HG03139 (cell line): Measurements from ENCODE around the gene COPS3.
"Not testable (repeated sequence)": the region's sequence is repeated elsewhere in the genome, so short reads cannot be mapped to it uniquely, and the experiment has no call there.

Experiments
- ATAC-seq: cut with Tn5 transposase; IDR thresholded peaks from one replicate; pipeline ENCODE4 v1.9.1; 2021; ENCODE audit not compliant: unreplicated experiment

COPS3 gene

DNA sequence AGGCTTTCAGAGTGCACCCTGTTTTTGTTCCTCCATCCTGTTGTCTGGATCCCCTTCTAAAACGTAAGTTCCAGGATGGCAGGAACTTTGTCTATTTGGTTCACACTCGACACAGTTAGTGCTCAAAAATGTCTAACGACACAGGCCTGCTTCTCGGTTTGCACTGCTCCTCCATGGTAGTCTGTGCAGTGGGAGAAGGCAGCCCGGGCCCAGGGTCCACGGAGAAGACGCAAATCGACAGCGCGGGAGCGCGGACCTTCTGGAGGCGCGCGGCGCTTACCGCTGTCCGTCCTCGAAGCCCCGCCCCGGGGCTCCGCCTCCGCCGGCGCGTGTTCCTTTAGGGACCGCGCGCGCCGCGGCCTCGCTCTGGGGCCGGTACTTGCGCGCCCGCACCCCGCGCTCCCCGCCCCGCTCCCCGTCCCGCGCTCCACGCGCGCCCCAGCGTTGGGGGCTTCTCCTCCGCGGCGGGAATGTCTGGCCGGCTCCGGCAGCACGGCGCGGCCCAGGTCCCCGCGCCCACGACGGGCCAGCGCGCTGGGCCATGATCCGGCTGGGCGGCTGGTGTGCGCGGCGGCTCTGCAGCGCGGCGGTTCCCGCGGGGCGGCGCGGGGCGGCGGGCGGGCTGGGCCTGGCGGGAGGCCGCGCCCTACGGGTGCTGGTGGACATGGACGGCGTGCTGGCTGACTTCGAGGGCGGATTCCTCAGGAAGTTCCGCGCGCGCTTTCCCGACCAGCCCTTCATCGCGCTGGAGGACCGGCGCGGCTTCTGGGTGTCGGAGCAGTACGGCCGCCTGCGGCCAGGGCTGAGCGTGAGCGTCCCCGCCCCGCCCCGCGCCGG lies 22.2 kb upstream of the COPS3 start, which contains the start of gene NT5M:
TSS of gene NT5M (plus strand) at position 364 of the 837 bp plus-strand sequence. CDS start at position 542, 178 bp downstream.
- no peak for ATAC-seq

DNA sequence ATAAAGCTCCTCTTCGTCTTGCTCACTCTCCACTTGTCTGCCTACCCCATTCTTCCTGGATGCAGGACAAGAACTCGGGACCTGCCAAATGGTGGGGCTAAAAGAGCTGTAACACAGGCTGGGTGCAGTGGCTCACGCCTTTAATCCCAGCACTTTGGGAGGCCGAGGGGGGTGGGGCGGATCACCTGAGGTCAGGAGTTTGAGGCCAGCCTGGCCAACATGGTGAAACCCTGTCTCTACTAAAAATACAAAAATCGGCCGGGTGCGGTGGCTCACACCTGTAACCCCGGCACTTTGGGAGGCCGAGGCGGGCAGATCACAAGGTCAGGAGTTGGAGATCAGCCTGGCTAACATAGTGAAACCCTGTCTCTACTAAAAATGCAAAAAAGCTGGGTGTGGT lies 20.6 kb upstream of the COPS3 start:
- not testable (repeated sequence) for ATAC-seq

DNA sequence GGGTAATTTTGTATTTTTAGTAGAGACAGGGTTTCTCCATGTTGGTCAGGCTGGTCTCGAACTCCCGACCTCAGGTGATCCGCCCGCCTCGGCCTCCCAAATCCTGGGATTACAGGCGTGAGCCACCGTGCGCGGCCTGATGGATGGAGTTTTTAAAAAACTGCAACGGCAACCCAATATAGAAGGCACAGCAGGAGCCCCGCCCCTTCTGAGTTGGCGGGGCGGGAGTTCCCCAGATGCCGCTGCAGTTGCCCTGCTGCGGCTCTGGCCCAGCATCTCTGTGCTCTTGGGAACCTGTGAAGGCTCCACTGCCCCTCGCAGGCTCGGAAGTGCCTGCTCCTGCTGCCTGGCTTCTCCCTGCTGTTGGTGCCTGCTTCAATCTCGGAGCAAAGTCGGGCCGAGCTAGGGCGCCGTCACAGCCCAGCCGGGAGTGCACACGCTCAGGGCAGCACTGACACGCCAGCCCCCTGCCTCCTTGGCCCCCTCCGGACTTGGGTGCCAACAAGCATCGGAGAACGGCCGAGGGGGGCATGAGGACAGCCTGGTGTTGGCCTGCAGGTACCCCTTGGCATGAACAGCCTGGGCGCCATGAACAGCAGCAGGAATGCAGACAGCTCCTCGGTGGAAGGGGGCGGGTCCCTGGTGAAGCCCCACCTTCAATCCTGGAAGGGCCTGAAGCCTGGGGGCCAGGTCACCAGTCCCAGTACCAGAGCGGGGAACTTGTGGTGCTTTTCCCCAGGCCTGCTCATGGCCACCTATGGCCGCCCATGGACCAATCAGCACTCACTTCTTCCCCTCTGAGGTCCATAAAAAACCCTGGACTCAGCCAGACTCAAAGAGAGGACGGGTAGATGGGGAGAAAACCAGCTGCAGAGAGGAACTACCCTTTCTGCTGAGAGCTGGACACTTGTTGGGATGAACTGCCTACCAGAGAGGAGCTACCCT lies 19.9 kb upstream of the COPS3 start:
- ATAC-seq = no peak

DNA sequence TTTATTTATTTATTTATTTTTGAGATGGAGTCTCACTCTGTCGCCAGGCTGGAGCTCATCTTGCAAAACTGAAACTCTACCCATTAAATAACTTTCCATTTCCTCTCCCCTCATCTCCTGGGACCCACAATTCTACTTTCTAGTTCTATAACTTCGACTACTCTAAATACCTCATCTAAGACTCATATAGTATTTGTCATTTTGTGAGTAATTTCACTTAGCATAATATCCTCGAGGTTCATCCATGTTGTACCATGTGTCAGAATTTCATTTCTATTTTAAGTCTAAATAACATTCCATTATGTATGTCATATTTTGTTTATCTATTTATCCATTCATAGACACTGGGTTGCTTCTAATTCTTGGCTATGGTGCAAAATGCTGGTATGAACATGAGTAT lies 17.1 kb upstream of the COPS3 start:
- ATAC-seq = no peak

DNA sequence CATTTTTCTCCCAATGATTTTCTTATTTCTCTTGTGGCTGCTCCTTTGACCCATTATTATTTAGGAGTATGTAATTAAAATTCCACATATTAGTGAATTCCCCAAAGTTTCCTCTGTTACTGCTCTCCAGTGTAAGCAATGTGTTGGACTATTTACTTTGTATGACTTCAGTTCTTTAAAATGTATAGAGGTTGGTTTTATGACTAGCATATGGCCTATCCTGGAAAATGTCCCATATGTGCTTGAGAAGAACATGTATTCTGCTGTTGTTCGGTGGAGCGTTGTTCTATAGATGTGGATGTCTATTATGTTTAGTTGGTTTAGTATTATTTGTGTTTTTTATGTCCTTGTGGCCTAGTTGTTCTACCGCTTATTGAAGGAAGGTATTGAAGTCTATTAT lies 16.2 kb upstream of the COPS3 start:
- no peak for ATAC-seq

DNA sequence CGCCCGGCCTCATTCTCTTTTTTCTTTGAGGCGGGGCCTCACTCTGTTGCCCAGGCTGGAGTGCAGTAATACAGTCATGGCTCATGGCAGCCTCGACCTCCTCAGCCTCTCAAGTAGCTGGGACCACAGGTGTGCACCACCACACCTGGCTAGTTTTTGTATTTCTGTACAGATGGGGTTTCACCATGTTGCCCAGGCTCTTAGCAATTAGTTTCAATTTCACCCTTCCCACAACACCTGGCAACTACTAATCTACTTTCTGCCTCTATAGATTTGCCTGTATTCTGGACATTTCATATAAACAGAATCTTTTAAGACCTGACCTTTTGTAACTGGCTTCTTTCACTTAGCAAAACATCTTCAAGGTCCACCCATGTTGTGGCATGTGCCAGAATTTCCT lies 14.1 kb upstream of the COPS3 start:
- ATAC-seq = no peak

DNA sequence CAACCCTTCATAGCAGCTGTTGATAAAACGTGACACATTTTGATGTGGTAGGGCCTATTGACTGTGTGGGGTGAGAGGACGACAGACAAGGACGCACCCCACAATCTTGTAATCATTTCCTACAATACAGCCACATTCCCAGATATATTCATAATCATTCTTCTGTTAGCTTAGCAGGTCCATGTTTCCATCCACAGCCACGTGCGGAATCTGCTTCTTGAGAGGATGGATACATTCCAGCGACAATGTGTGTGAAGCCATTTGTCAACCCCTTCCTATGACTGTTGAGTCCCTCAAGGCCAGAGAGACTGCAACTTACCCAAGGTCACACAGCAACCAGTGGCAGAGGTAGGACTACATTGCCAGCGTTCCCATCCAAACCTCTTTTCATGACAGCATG lies 8.7 kb upstream of the COPS3 start:
- no peak for ATAC-seq

DNA sequence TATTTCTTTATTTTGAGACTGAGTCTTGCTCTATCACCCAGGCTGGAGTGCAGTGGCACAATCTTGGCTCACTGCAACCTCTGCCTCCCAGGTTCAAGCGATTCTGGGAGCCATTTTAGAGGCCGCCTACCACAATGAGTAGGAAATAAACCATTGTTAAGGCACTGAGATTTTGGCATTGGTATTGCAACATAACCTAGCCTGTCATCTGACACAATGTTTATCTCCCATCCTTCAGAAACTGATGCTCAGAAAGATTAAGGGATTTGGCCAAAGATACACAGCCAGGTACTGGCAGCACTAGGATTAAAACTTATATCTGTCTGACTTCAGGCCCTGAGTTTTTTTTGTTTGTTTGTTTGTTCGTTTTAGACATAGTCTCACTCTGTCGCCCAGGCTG lies 8.0 kb upstream of the COPS3 start:
- no peak for ATAC-seq

DNA sequence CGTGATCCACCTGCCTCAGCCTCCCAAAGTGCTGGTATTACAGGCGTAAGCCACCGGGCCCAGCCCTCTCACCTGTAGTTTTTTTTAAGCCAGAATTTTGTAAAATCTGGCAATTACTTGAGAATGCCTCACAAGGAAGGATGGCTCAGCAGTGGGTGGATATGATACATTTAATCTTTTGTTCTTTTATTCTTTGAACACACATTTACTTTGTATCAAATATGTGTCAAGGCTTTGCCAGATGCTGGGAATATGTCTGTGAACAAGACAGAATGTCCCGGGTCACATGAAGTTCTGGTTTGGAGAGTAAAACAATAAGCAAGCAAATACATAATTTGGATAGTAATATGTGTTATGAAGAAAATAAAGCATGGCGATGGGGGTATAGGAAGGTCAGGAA lies 4.9 kb upstream of the COPS3 start:
- ATAC-seq = no peak

DNA sequence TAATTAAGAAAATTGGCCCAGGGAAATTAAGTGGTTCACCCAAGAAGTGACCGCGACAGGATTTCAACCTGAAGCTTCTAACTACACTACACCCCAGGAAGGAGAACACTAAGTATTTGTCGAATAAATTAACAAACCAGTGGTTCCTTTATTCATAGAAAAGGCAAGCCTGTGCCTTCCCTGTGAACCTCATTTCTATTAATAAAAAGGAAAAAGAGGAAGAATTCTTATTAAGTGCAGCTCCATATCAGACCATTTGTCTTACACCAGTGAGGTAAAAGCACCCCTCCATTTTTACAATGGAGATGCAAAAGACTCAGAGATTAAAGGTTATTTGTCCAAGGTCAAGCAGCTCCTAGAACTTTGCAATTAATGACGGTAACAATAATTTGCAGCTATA lies 1.7 kb downstream of the COPS3 start:
- no peak for ATAC-seq

DNA sequence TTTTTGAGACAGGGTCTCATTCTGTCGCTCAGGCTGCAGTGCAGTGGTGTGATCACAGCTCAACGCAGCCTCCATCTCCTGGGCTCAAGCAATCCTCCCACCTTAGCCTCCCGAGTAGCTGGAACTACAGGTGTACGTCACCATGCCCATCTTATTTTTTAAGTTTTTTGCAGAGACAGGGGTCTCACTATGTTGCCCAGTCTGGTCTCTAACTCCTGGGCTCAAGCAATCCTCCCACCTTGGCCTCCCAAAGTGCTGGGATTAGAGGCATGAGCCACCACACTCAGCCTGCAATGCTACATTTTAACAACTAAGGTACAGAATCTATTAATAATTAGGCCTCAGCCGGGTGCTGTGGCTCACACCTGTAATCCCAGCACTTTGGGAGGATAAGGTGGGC lies 3.6 kb downstream of the COPS3 start:
- not testable (repeated sequence) for ATAC-seq

DNA sequence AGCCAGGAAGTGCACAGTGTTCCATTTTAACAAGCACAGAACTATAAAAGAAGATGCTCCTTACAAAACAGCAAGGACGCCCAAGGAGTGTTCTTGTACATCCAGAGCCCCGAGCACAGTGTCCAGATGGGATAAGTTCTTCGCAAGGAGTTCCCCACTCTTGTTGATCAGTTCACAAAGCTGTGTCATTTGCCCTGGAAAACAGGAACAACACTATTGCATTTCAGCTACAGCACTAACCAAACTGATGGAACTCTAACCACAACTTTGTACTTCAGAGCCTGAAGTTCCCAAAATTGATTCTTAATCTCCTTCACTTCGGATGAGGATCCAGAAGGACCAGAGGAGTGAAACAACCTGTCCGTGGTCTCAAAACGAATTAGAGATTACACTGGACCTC lies 5.1 kb downstream of the COPS3 start:
- no peak for ATAC-seq

DNA sequence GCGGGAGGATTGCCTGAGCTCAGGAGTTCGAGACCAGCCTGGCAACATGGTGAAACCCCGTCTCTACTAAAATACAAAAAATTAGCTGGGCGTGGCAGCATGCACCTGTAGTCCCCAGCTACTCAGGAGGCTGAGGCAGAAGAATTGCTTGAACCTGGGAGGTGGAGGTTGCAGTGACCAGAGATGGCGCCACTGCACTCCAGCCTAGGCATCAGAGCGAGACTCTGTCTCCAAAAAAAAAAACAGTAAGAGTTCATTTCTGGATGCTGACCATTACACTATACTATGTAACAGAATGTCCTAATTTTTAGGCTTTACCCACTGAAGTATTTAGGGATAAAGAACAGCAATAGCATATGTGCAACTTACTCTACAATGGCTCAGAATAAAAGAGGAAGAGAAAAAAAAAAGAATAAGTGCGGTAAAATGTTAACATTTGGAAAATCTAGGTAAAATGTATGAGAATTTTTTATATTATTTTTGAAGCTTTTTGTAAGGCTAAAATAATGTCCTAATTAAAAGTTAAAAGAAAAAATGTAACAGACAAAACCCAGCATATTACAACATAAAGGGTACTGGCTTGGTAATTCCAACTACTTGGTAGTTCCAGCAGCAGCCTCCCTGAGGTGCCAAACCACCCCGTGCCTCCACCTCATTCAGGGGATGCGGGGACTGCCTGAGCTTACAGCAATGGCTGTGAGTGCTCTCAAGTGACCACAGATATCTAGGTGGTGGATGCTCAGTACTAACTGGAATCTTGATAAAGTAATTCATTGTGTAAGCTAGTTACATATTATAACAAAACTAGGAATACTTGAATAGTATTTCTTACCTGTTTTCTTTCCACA lies 10.9 kb downstream of the COPS3 start:
- ATAC-seq = no peak

DNA sequence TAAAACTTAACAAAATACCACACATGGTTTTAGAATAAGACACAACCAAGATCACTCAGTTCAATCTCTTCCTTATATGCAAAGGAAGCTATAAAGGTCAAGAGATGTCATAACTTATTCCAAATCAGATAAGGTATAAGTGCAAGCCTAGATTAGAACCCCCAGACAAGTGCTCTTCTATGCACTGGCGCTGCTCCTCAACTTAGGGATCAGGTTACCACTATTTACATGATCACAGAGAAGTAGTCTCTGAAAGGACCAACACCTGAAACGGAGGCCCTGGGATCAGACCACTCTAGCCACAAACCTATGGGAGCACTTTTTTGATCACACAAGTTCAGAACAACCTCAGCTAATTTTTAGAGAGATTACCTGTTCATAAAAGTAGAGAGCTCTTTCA lies 16.6 kb downstream of the COPS3 start:
- ATAC-seq = no peak

DNA sequence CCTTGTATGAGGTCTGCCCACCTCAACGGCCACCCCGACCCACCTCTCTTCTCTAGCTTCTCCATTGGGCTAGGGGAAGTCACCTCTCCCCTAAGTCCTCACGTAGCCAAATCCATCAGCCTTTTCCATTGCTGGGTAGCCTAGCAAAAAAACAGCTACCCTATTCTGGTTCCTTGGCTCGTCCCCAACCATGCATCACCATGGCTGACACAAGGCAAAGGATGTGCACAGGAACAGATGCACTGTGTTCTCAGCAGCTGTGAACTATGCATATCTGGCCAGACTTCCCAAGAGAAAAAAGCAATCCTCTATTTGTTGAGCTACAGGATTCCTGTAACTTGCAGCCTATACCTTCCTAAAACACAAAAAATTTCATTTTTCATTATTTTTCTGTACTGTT lies 22.0 kb downstream of the COPS3 start:
- no peak for ATAC-seq

DNA sequence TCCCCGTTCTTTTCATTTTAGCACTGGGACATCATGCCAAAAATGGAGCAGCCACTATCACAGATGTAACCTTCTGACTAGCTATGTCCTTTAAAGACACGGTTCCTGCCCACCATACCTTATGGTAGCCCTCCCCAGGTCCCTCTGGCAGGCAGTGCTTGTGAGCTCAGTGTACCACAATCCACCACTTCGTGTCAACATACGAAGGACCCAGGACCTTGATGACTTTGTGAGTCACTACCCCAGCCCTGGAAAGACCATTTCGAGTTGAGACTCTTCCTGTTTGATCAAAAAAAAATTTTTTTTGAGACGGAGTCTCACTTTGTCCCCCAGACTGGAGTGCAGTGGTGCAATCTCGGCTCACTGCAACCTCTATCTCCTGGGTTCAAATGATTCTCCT lies 23.0 kb downstream of the COPS3 start:
- ATAC-seq = no peak

DNA sequence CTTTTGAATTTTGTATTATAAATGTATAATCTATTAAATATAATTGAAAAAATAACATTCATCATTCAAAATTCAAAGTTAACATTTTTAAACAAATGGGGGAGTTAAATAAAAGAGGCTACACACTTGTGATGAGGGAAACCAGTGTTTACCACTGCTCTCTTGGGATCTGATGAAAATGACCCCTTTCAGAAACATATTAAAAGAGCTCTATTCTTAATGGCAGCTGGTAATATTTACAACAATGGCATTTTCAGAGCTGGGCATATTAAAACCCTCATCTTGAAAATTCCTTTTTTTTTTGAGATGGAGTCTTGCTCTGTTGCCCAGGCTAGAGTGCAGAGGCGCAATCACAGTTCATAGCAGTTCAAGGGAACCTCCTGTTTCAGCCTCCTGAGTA lies 24.7 kb downstream of the COPS3 start:
- ATAC-seq = no peak

DNA sequence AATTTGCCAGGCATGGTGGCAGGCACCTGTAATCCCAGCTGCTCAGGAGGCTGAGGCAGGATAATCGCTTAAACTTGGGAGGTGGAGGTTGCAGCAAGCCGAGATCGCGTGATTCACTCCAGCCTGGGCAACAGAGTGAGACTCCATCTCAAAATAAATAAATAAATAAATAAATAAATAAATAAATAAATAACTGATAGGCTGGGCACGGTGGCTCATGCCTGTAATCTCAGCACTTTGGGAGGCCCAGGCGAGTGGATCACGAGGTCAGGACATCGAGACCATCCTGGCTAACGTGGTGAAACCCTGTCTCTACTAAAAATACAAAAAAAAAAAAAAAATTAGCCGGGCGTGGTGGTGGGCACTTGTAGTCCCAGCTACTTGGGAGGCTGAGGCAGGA lies 25.4 kb downstream of the COPS3 start:
- not testable (repeated sequence) for ATAC-seq

DNA sequence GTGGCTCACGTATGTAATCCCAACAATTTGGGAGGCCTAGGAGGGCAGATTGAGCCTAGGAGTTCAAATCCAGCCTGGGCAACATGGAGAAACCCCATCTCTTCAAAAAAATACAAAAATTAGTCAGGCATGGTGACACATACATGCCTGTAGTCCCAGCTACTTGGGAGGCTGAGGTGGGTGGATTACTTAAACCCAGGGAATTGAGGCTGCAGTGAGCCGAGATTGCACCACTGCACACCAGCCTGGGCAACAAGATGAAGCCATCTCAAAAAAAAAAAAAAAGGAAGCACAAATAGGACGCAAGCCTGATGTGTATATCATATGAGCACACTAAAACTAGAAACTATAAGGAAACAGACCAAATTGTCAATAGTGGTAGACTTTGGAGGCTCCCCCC lies 27.0 kb downstream of the COPS3 start:
- no peak for ATAC-seq

DNA sequence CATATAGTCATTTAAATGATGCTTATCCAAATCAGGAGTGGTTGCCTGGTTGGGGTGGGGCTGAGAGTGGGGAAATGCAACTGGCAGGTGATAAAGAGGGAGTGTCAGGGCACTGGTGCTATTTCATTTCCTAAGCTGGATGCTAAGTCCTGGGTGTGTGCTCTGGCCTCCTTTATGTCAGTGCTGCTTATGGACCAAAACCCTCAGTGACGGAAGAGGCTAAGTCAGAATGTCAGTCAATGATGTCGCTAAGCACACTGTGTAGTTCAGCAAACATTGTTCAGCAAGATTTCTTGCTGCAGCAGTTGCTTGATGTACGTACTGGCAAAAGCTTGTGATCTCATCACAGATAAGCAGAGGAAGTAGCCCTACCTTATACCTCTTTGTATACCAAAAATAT lies 27.6 kb downstream of the COPS3 start:
- ATAC-seq = no peak

DNA sequence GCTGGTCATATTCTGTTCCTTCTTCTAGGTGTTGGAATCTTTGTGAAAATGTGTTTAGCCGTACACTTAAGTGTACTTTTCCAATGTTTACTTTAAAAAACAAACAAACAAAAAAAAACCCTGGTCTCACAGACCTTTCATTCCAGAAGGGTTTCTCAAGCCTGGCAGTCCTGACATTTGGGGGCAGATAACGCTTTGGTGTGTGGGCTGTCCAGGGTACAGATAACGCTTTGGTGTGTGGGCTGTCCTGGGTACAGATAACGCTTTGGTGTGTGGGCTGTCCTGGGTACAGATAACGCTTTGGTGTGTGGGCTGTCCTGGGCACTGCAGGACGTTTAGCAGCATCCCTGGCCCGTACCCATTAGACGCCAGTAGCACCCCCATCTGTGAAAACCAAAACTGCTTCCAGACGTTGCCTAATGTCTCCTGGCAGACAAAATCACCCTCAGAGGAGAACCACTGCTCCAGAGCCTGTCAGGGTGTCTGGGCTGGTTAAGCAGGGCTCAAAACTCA lies 28.8 kb downstream of the COPS3 start:
- no peak for ATAC-seq
